Activated naive CD4-positive, alpha-beta T cell (primary cell): ENCODE measurements around the gene SORCS3.

ENCODE experiments used
- DNase-seq, 4 experiments: peaks; one replicate each; lab custom pipeline; 2025; lab: John Stamatoyannopoulos, UW

Gene SORCS3

GRCh38 chr10:104850023-104850422 is 208.9 kb downstream of the SORCS3 start:
- no peak for DNase-seq

- DNase-seq, result no peak
These were observed 227.0 kb downstream of the SORCS3 start for GRCh38 chr10:104867966-104868598.

- DNase-seq, result no peak
These were observed 231.6 kb downstream of the SORCS3 start for GRCh38 chr10:104872691-104873090.

GRCh38 chr10:104873161-104873560 is 232.1 kb downstream of the SORCS3 start:
- no peak for DNase-seq

GRCh38 chr10:104875561-104875960 is 234.5 kb downstream of the SORCS3 start:
- DNase-seq, result no peak

- no peak for DNase-seq
These were observed 239.7 kb downstream of the SORCS3 start for GRCh38 chr10:104880624-104881398.

- no peak for DNase-seq
These were observed 240.7 kb downstream of the SORCS3 start for GRCh38 chr10:104881740-104882139.

GRCh38 chr10:104892879-104893617 is 252.0 kb downstream of the SORCS3 start:
- no peak for DNase-seq

GRCh38 chr10:104893701-104894100 is 252.6 kb downstream of the SORCS3 start:
- no peak for DNase-seq

- DNase-seq, result no peak
These were observed 253.6 kb downstream of the SORCS3 start for GRCh38 chr10:104894681-104895080.

- no peak for DNase-seq
These were observed 254.5 kb downstream of the SORCS3 start for GRCh38 chr10:104895541-104895940.

GRCh38 chr10:104895981-104896380 is 254.9 kb downstream of the SORCS3 start:
- DNase-seq, result no peak

- no peak for DNase-seq
These were observed 256.6 kb downstream of the SORCS3 start for GRCh38 chr10:104897696-104898095.

- DNase-seq, result no peak
These were observed 258.7 kb downstream of the SORCS3 start for GRCh38 chr10:104899779-104900178.

GRCh38 chr10:104903433-104903832 is 262.3 kb downstream of the SORCS3 start:
- no peak for DNase-seq

GRCh38 chr10:104904753-104905323 is 263.7 kb downstream of the SORCS3 start:
- DNase-seq, result no peak

GRCh38 chr10:104906112-104906511 is 265.0 kb downstream of the SORCS3 start:
- DNase-seq, result no peak

GRCh38 chr10:104907521-104907920 is 266.4 kb downstream of the SORCS3 start:
- no peak for DNase-seq

- no peak for DNase-seq
These were observed 267.5 kb downstream of the SORCS3 start for GRCh38 chr10:104908581-104908980.

GRCh38 chr10:104910712-104911111 is 269.6 kb downstream of the SORCS3 start:
- no peak for DNase-seq

- DNase-seq, result no peak
These were observed 272.3 kb downstream of the SORCS3 start for GRCh38 chr10:104913390-104913789.

GRCh38 chr10:104920476-104920875 is 279.4 kb downstream of the SORCS3 start:
- no peak for DNase-seq

- DNase-seq, result no peak
These were observed 280.7 kb downstream of the SORCS3 start for GRCh38 chr10:104921763-104922162.
